Dedifferentiated amniotic fluid mesenchymal stem cell (primary cell): Measurements from ENCODE around the gene ABCA2.
A peak's percentile ranks its signal among the peaks of the same experiment; 100 is the strongest.
"Not testable (repeated sequence)": the region's sequence is repeated elsewhere in the genome, so short reads cannot be mapped to it uniquely, and the experiment has no call there.

Experiments used
- DNase-seq: peaks from one replicate; pipeline ENCODE4 v3.0.0-alpha.2; 2016; ENCODE audit errors: extremely low spot score

Gene ABCA2

GRCh38 chr9:137044502-137045177 is 16.6 kb upstream of the ABCA2 start:
- DNase-seq: no peak

GRCh38 chr9:137044037-137044436 is 16.0 kb upstream of the ABCA2 start:
- DNase-seq: no peak

GRCh38 chr9:137042751-137043727 is 15.0 kb upstream of the ABCA2 start:
- no peak for DNase-seq

GRCh38 chr9:137041124-137041523 is 13.1 kb upstream of the ABCA2 start:
- no peak for DNase-seq

GRCh38 chr9:137040568-137040967 is 12.5 kb upstream of the ABCA2 start:
- DNase-seq: no peak

- DNase-seq: no peak
Observed at GRCh38 chr9:137039611-137040366, 11.8 kb upstream of the ABCA2 start.

GRCh38 chr9:137038916-137039315 is 10.9 kb upstream of the ABCA2 start:
- DNase-seq: no peak

GRCh38 chr9:137037483-137037882 is 9.4 kb upstream of the ABCA2 start:
- no peak for DNase-seq

GRCh38 chr9:137037035-137037434 is 9.0 kb upstream of the ABCA2 start:
- DNase-seq: no peak

GRCh38 chr9:137035937-137036336 is 7.9 kb upstream of the ABCA2 start:
- DNase-seq: no peak

GRCh38 chr9:137035507-137035834 is 7.4 kb upstream of the ABCA2 start:
- DNase-seq: no peak

GRCh38 chr9:137034709-137035506 is 6.9 kb upstream of the ABCA2 start:
- DNase-seq: peak; percentile 63

GRCh38 chr9:137034039-137034708 is 6.1 kb upstream of the ABCA2 start:
- DNase-seq: no peak

GRCh38 chr9:137033481-137033880 is 5.4 kb upstream of the ABCA2 start:
- not testable (repeated sequence) for DNase-seq

- no peak for DNase-seq
Observed at GRCh38 chr9:137032858-137033257, 4.8 kb upstream of the ABCA2 start.

GRCh38 chr9:137031904-137032640 is 4.0 kb upstream of the ABCA2 start, which contains the start of gene FUT7:
Gene FUT7 (minus strand): TSS chr9:137032088. CDS start chr9:137031991, 97 bp downstream.
- no peak for DNase-seq

GRCh38 chr9:137030538-137031527 is 2.8 kb upstream of the ABCA2 start:
- DNase-seq: no peak

- DNase-seq: no peak
Observed at GRCh38 chr9:137030006-137030405, 2.0 kb upstream of the ABCA2 start.
